ENCODE results near the gene IGHMBP2.

IGHMBP2 gene

DNA sequence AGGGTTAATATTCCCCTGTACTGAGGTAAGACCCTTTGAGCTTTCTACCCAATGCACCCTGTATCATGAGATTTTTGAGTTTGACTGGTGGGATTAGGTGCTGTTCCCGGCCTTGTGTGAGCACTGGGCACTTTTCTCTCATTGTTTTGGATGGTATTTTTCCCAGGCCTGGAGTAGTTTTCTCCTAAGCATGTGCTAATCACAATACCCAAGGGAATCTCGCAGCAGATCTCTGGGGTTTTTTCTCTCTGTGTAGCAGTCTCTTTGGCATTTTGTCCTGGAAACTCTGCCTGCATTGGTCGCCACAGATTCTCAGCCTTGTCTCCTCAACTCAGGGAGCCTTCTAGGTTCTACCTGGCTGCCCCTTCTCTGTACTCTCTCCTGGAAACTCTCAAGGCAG is 19.9 kb downstream of the IGHMBP2 start:
- no peak for TF ChIP-seq JUND (IDR thresholded peaks at IDR 0.05; ENCODE audit: low read depth)
- no peak for DNase-seq (ENCODE audit: low read depth in 1 of 2, low spot score in 1 of 2)
- in situ Hi-C loops (cut with HindIII; ENCODE audit: low pct_unique_long_range_greater_than_20kb, low sequenced_read_pairs): no loop called here

DNA sequence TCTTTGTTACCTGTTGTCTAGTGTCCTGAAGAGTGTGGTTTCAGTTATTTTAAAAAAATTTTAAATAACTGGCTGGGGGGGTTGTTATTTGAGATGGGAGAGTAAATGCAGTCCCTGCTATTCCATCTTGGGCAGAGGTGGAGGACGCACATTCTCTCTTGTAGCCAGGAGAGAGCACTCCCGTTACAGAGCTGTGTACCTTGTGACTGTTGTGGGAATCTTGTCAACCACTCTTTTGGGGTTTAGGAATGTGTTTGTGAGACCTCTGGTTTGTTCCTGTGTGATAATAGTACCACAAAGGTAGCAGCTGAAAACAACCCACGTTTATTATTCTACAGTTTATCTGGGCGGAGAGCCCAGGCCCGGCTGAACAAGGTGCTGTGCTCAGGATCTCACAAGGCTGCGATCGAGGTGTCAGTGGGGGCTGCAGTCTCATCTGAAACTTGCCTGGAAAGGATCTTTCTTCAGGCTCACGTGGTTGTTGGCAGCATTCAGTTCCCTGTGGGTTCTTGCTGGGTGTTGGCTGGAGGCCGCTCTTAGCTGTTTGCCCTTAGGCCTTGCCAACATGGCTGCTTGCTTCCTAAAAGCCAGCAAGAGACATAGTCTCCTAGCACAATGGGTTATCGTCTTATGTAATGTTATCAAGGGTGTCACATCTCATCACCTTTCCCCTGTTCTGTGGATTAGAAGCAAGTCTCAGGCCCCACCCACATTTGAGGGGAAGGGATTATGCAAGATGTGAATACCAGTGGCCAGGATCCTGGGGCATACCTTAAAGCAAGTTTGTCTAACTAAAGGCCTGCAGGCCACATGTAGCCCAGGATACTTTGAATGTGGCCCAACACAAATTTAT is 20.6 kb downstream of the IGHMBP2 start:
- TF ChIP-seq JUND (IDR thresholded peaks at IDR 0.05; ENCODE audit: low read depth): no peak
- in situ Hi-C loops (cut with HindIII; ENCODE audit: low pct_unique_long_range_greater_than_20kb, low sequenced_read_pairs): no loop called here
- no peak for DNase-seq (ENCODE audit: low read depth in 1 of 2, low spot score in 1 of 2)

DNA sequence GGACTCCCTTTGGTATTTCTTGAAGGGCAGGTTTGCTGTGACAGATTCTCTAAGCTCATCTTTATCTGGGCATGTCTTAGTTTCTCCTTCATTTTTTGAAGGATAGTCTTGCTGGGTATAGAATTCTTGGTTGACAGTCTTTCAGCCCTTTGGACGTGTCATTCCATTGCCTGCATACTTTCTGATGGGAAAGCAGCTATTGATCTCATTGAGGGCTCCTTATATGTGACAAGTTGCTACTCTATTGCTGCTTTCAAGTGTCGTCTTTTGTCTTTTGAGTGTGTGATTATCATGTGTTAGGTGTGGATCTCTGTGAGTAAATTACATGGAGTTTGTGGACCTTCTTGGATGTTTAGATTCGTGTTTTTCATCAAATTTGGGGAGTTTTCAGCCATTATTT is 21.9 kb downstream of the IGHMBP2 start:
- in situ Hi-C loops (cut with HindIII; ENCODE audit: low pct_unique_long_range_greater_than_20kb, low sequenced_read_pairs): no loop called here
- no peak for DNase-seq (ENCODE audit: low read depth in 1 of 2, low spot score in 1 of 2)
- TF ChIP-seq JUND (IDR thresholded peaks at IDR 0.05; ENCODE audit: low read depth): no peak

DNA sequence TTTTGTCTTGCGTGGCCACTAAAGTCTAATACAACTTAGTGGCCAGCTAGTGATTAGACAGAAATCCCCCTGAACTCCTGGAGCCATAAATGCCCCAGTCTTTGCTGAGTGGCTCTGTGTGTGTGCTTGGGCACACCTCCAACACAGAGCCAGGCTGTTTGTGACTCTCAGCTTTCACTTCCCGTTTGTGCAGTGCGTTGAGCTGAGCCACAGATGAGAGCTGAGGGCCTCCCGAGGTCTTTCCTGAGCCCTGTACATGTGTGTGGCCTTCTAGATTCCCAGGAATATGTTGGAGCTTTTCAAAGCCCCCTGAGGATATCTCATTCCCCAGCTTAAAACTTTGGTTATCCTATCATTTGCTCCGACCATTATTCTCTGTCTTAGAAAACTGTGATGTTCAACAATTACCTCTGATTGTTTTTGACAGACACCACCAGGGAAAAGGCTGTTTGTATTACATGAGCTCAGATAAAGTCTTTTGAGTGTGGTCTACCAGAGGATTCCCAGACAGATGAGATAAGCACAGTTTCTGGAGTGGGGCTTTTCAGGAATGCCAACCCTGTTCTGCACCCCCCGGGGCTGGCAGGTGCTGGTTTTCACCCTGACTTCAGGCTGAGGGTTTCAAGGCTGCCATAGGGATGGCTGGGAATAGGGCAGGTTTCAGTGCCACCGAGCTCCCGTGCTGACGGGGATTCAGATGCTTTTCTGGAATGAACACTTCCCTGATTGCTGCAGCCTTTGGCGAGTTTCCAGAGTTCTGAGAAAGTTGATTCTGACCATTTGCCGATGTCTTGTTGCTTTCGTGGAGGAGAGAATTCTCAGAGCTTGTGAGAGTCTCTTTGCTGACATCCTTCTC is 23.8 kb downstream of the IGHMBP2 start:
- in situ Hi-C loops (cut with HindIII; ENCODE audit: low pct_unique_long_range_greater_than_20kb, low sequenced_read_pairs): no loop called here
- DNase-seq (ENCODE audit: low read depth in 1 of 2, low spot score in 1 of 2): no peak

DNA sequence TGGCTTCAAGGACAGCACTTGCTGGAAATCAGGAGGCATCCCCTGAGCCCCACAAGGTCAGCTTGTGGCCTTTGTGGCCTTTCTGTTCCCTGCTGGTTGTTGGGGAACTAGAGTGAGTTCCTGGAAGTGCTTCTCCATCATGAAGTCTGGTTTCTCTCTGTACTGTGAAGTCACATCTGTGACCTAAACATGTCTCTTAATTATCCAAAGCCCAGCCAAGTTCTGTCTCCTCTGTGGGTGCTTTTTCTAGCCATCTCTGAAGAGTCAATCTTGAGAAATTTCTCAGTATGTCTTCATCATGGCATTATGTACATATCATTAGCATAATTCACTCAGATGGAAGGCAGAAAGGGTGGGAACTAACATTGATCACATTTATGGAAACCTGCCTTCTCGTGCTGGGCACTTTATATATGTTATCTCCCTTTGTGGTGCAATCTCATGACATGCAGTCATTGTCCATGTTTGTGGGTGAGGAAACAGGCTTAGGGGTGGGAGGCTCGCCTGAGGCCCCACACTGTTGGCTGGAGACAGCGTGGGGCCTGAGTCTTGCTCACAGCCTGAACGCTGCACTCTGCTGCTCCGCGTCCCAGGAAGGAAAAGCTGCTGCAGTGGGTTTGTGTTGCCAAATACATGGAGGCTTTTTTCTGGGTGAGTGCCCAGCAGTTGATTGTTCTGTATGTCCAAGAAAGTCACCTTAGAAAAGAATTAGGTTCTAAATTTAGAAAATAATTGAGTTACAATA is 24.6 kb downstream of the IGHMBP2 start:
- no peak for DNase-seq (ENCODE audit: low read depth in 1 of 2, low spot score in 1 of 2)
- no peak for TF ChIP-seq JUND (IDR thresholded peaks at IDR 0.05; ENCODE audit: low read depth)
- in situ Hi-C loops (cut with HindIII; ENCODE audit: low pct_unique_long_range_greater_than_20kb, low sequenced_read_pairs): no loop called here

More for the DNA sequence above, 23.8 kb downstream of the IGHMBP2 start:
- TF ChIP-seq JUND (IDR thresholded peaks at IDR 0.05; ENCODE audit: low read depth): no peak

DNA sequence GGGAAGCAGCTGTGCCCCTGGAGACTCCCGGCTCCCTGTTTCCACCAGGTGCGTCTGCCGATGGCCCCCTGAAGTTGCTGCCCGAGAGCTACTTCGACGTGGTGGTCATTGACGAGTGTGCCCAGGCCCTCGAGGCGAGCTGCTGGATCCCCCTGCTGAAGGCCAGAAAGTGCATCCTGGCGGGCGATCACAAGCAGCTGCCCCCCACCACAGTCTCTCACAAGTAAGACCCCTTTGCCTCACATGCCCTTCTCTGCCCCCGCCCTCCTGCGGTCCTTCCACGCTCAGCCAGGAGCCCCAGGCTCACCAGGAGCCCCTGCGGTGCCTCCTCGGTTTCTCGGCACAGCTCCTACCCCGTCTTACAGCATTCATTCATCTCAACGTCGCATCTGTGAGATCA is 25.4 kb downstream of the IGHMBP2 start:
- DNase-seq (ENCODE audit: low read depth in 1 of 2, low spot score in 1 of 2): no peak
- TF ChIP-seq JUND (IDR thresholded peaks at IDR 0.05; ENCODE audit: low read depth): no peak

DNA sequence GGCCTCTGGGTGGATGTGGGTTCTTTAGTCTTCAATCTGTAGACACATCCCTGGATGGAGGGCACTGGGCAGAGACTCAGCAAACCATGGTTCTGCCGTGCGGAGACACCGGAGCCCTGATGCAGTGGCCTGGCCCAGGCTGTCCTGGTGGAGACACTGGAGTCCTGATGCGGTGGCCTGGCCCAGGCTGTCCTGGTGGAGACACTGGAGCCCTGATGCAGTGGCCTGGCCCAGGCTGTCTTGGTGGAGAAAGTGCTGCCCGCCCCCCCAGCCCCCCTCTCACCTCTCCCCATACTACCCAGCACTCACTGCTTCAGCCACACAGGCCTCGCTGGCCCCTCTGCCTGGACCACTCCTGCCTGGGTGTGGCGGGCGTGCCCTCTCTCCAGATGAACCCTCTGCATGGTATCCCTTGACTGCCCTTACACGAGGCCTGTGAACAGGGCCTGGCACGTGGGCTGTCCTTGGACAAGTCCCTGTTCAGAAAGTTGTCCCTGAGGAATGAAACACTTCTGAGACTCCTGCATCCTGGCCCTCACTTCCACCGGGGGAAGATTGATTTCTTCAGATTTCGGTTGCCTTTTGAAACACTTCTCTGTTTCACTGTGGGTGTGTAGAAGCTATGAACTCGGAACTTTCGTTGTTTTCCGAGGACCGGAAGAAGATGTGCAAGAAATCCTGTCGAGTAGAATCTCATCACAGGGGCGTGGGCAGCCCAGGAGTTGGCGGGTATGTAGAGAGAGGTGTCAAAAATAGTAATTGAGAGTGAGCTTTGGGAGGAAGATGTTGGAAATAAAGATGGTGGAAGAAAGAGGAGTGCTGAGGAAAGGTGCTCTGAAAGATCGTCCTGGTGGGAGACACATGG is 26.2 kb downstream of the IGHMBP2 start:
- no peak for DNase-seq (ENCODE audit: low read depth in 1 of 2, low spot score in 1 of 2)
- in situ Hi-C loops (cut with HindIII; ENCODE audit: low pct_unique_long_range_greater_than_20kb, low sequenced_read_pairs): no loop called here
- TF ChIP-seq JUND (IDR thresholded peaks at IDR 0.05; ENCODE audit: low read depth): no peak

More for the DNA sequence above, 25.4 kb downstream of the IGHMBP2 start:
- in situ Hi-C loops (cut with HindIII; ENCODE audit: low pct_unique_long_range_greater_than_20kb, low sequenced_read_pairs): no loop called here

DNA sequence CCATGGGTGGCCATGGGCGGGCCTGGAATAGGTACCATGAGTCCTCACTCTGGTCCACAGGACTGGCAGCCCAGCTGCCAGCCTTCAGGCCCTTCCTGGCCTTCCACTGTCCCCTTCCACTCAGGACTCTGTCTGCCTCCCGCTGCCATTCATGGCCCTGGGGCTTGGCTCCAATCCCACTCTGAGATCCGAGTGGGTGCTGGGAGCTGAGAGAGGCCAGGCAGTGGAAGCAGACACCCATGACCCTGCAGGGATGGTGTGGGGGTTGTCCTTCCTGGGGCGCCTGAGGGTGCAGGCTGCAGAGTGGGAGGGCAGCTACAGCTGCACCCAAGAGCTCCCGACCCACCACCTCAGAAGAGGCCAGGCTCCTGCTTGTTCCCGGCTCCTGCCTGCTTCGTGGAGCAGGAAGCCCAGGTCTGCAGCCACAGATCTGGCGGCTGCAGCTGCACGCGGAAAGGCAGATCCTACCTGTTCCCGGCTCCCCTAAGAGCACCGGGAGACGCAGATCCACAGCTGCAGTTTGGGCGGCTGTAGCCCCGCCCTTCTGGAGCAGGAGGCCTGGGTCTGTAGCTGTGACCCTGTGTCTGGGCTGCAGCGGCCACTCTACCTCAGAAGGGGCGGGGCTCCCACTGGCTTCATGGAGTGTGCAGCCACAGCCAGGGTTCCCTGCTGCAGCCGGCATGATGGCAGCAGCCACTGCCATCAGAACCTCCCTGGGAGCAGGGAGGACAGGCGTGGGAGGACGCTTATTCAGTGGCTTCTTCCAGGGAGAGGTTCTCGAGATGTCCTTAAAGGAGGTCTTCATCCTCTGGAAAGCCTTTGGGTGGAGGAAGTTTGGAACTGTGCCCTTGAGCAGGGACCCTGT is 27.5 kb downstream of the IGHMBP2 start:
- TF ChIP-seq JUND (IDR thresholded peaks at IDR 0.05; ENCODE audit: low read depth): no peak
- in situ Hi-C loops (cut with HindIII; ENCODE audit: low pct_unique_long_range_greater_than_20kb, low sequenced_read_pairs): no loop called here
- DNase-seq (ENCODE audit: low read depth in 1 of 2, low spot score in 1 of 2): no peak

DNA sequence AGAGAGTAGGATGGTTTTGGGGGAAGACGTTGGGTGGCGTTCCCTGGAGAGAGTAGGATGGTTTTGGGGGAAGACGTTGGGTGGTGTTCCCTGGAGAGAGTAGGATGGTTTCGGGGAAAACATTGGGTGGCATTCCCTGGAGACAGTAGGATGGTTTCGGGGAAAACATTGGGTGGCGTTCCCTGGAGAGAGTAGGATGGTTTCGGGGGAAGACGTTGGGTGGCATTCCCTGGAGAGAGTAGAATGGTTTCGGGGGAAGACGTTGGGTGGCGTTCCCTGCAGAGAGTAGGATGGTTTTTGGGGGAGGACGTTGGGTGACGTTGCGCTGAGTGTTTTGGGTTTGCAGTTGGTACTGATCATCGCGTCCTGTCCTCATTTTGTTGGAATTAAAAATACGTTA is 28.2 kb downstream of the IGHMBP2 start:
- no peak for TF ChIP-seq JUND (IDR thresholded peaks at IDR 0.05; ENCODE audit: low read depth)
- in situ Hi-C loops (cut with HindIII; ENCODE audit: low pct_unique_long_range_greater_than_20kb, low sequenced_read_pairs): no loop called here
- DNase-seq (ENCODE audit: low read depth in 1 of 2, low spot score in 1 of 2): no peak

DNA sequence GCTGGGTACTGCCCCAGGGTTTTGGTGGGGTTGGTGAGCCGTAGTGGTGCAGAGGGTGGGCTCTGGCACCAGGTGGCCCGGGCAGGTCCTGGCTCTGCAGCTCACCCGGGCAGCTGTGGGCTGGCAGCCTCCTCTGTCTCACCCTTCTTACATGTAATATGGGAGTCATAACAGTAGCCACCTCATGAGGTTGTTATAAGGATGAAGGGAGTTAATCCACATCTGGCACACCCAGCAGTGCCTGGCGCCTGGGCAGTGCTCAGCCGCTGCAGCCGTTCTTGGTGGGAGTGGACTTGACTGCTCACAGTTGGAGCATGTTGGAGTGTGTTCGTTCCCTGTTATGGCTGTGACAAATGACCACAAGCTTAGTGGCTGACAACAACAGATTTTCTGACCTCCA is 28.7 kb downstream of the IGHMBP2 start:
- no peak for DNase-seq (ENCODE audit: low read depth in 1 of 2, low spot score in 1 of 2)
- in situ Hi-C loops (cut with HindIII; ENCODE audit: low pct_unique_long_range_greater_than_20kb, low sequenced_read_pairs): no loop called here
- TF ChIP-seq JUND (IDR thresholded peaks at IDR 0.05; ENCODE audit: low read depth): no peak
